ENCODE results near the gene CCDC57. TPM values are rescaled to one million over a fixed set of nuclear protein-coding genes. Genes with fewer than 3 reads are reported as not detected.
A peak's percentile ranks its signal among the peaks of the same experiment; 100 is the strongest.

The CCDC57 gene
- total RNA-seq, 4 donors from 2014 or later: 7.9 to 22.1 (median 9.8) TPM

DNA sequence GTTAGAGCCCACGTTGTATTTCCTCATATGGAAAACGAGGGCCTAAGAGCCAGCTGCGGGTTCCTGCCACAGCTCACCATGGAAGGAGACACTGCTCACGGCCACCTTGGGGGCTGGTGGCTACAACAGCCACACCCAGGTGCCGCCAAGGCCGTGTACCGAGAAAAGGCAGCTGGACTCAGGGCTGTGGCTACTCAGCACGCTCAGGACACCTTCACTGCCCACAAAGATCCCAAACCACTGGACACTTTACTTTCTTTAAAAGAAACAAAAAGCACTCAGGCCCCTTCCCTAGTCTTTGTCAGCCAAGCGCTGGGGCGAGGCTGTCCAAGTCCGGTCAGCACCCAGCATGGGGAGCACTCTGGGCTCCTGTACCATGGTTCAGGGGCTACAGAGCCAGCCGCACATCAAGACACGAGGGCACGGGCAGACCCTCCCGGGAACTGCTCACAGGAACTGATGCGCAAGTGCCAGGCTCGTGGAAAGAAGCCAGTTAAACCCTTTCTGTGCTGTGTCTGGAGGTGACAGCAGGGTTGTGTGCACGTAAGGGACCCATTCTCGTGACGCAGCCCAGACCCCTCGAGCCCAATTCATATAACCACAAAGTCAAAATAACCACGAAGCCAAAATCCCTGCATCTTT is 34.7 kb upstream of the CCDC57 start:
- H3K4me1 ChIP-seq: peaks cover 34 to 84% (median 38%) of the 10 kb centered on the region in 3 donors
- H3K27ac ChIP-seq: peak overlapping the region; percentile 79 to 88 (median 84)
- peaks cover 64 to 100% (median 78%) of the 10 kb centered on the region in 3 donors for H3K36me3 ChIP-seq
- DNase-seq: no peak
- no peak for TF ChIP-seq POLR2A (IDR thresholded peaks at IDR 0.05)
- TF ChIP-seq, protein P1, sequence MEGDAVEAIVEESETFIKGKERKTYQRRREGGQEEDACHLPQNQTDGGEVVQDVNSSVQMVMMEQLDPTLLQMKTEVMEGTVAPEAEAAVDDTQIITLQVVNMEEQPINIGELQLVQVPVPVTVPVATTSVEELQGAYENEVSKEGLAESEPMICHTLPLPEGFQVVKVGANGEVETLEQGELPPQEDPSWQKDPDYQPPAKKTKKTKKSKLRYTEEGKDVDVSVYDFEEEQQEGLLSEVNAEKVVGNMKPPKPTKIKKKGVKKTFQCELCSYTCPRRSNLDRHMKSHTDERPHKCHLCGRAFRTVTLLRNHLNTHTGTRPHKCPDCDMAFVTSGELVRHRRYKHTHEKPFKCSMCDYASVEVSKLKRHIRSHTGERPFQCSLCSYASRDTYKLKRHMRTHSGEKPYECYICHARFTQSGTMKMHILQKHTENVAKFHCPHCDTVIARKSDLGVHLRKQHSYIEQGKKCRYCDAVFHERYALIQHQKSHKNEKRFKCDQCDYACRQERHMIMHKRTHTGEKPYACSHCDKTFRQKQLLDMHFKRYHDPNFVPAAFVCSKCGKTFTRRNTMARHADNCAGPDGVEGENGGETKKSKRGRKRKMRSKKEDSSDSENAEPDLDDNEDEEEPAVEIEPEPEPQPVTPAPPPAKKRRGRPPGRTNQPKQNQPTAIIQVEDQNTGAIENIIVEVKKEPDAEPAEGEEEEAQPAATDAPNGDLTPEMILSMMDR (IDR thresholded peaks at IDR 0.05): no peak
- WGBS, 2 donors: 57 to 64% methylated on average over 5 to 8 of the region's 22 CpGs
- no peaks in the 10 kb centered on the region for H3K9me3 ChIP-seq
- intact Hi-C loops (cut with DNase I): no loop called here
- no peaks in the 10 kb centered on the region for H3K27me3 ChIP-seq
- H3K4me3 ChIP-seq: no peak overlapping the region

DNA sequence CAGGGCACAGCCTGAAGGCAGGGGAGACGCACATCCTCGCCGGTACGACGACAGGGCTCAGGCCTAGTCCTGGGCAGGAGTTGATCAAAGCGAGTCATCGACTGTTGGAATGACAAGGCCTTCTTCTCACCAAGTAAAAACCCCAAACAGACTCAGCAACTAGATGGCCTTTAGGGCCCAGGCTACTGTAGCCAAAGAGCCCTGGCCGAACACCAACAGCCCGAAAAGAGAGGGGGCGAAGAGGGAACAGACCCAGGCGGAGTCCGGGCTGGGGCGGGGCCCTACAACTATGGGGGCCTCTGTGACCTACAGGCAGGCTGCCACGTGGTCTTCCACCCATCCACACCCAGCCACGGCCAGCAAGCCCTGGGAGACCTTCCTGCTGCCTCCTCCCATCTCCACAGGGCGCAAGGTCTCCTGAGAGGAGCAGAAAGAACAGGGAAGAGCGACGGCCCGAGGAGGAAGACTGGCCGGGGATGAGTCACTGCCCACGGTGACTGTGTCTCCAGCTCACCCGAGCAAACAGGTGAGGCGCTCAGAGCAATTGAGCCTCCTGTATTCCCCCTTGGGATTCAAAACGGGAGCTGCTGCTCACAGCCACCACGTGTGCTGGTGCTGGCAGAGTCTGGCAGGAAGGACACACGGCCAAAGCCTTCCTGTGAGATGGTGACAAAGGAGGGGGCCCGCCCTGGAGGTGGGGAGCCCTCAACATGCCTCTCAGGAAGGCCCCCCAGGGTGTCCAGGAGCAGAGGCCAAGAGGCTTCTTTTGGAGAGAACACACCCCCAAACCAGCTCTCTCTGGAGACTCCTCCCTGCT is 33.9 kb upstream of the CCDC57 start:
- peaks cover 59 to 94% (median 70%) of the 10 kb centered on the region in 3 donors for H3K36me3 ChIP-seq
- no peak overlapping the region for H3K4me3 ChIP-seq
- intact Hi-C loops (cut with DNase I): no loop called here
- no peaks in the 10 kb centered on the region for H3K9me3 ChIP-seq
- no peak for DNase-seq
- no peaks in the 10 kb centered on the region for H3K27me3 ChIP-seq
- peak overlapping the region; percentile 79 to 88 (median 84) for H3K27ac ChIP-seq
- no peak for TF ChIP-seq POLR2A (IDR thresholded peaks at IDR 0.05)
- TF ChIP-seq, protein P1 (IDR thresholded peaks at IDR 0.05): no peak
- H3K4me1 ChIP-seq: peaks cover 42 to 91% (median 46%) of the 10 kb centered on the region in 3 donors
- 24 to 37% methylated on average over 13 to 14 of the region's 27 CpGs for WGBS, 2 donors

DNA sequence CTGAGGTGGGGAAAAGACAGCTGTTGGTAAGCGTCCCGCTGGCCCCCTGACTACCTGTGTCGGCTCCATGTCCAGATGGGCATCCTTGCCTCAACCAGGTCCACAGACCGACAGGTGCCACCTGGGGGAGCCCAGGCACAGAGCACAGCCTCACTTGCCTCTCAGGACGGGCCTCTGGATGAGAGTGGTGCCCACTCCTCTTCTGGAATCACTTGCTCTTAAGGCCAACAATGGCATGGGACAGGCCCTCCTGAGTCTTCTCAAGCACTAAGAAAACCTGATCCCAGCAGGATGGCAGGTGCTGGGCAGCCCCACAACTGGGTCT is 33.4 kb upstream of the CCDC57 start:
- peaks cover 53 to 88% (median 65%) of the 10 kb centered on the region in 3 donors for H3K36me3 ChIP-seq
- 0% methylated on average over 2 of the region's 5 CpGs; no CpG with 5 or more reads in 1 of the 2 donors for whole genome bisulfite sequencing, 2 donors

DNA sequence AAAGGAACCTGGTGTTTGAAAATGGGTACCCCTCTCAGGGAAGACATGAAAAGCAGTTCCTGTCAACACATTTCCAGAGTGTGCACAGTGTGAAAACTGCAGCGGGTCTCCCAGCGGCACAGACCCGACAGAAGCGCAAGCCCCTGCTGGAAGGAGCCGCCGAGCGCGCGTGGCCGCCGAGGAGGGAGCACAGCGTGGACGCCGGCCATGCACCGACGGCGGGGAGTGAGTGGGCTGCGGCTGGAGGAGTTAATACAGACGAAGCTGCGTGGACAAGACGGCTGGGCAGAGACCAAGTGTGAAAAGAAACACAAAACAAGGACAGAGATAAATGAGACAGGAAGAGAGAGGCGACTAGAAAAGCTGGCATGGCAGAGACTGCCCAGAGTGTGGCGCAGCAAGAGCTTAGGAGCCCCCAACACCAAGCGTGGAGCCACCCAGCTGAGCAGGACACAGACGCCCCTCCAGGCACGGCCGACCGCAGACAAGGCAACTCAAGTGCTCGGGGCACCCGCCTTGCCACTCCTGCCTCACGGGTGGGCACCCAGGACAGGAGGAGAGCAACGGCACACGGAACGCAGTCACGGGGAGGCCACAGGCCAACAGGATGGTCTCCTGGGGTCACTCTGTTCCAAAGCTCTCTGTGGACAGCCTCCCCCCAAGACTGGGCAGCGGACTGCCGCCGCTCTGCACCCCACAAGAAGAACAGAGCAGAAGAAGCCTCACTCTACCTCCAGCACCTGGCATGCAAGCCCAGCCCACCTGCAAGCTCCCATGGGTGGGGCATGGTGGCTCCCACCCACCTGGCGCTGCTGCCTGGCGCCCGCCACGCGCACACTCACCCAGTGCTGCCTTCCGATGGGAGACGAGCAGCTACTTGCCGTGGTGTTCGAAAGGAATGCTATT is 32.7 kb upstream of the CCDC57 start:
- peaks cover 52 to 96% (median 58%) of the 10 kb centered on the region in 3 donors for H3K4me1 ChIP-seq
- H3K27me3 ChIP-seq: no peaks in the 10 kb centered on the region
- H3K27ac ChIP-seq: peak overlapping the region; percentile 79 to 88 (median 84)
- H3K9me3 ChIP-seq: no peaks in the 10 kb centered on the region
- TF ChIP-seq POLR2A (IDR thresholded peaks at IDR 0.05): no peak
- TF ChIP-seq, protein P1 (IDR thresholded peaks at IDR 0.05): no peak
- H3K4me3 ChIP-seq: no peak overlapping the region
- intact Hi-C loops (cut with DNase I): no loop called here
- no peak for DNase-seq
- WGBS, 2 donors: 78 to 79% methylated on average over 18 to 32 of the region's 47 CpGs
- peaks cover 47 to 87% (median 58%) of the 10 kb centered on the region in 3 donors for H3K36me3 ChIP-seq

More for the DNA sequence above, 33.4 kb upstream of the CCDC57 start:
- Histone ChIP-seq H3K27me3 (no peaks in the 10 kb centered on the region), H3K4me1 (peaks cover 47 to 96% (median 51%) of the 10 kb centered on the region in 3 donors), H3K9me3 (no peaks in the 10 kb centered on the region), H3K4me3 (no peak overlapping the region), H3K27ac (peak overlapping the region; percentile 79 to 88 (median 84))
- intact Hi-C loops (cut with DNase I): no loop called here
- TF ChIP-seq POLR2A (IDR thresholded peaks at IDR 0.05): no peak
- TF ChIP-seq, protein P1 (IDR thresholded peaks at IDR 0.05): no peak
- DNase-seq: no peak

Data from esophagus squamous epithelium (tissue), 5 donors.